ENCODE measurements around the gene LRMDA. TPM values are rescaled to one million over a fixed set of nuclear protein-coding genes. Genes with fewer than 3 reads are reported as not detected.

Gene LRMDA
- total RNA-seq, 2 experiments from 2014 or later: not detected

- no peaks in the 10 kb centered on the region for H3K27me3 Mint-ChIP-seq
- H3K4me1 Mint-ChIP-seq: no peaks in the 10 kb centered on the region
- no peaks in the 10 kb centered on the region for H3K36me3 Mint-ChIP-seq (ENCODE audit: low read depth)
- H3K27ac Mint-ChIP-seq: no peak overlapping the region
- ChIA-PET POLR2A (no interaction called here), CTCF (no interaction called here)
- no peaks in the 10 kb centered on the region for H3K9me3 Mint-ChIP-seq
- no peak overlapping the region for H3K4me3 Mint-ChIP-seq
- no peak for DNase-seq
Observed at GRCh38 chr10:76066457-76066856, 635.0 kb downstream of the LRMDA start.

GRCh38 chr10:76067447-76067846 is 636.0 kb downstream of the LRMDA start:
- no peaks in the 10 kb centered on the region for H3K4me1 Mint-ChIP-seq
- H3K27me3 Mint-ChIP-seq: no peaks in the 10 kb centered on the region
- no peaks in the 10 kb centered on the region for H3K9me3 Mint-ChIP-seq
- H3K4me3 Mint-ChIP-seq: no peak overlapping the region
- ChIA-PET POLR2A (no interaction called here), CTCF (no interaction called here)
- H3K27ac Mint-ChIP-seq: no peak overlapping the region
- DNase-seq: no peak
- H3K36me3 Mint-ChIP-seq (ENCODE audit: low read depth): no peaks in the 10 kb centered on the region

- ChIA-PET CTCF (interaction anchor here (0.6 kb wide), 1 partner anchor 578 kb away, joined by 4 read pairs; no protein-coding TSS in a partner anchor), POLR2A (no interaction called here)
- Mint-ChIP-seq H3K4me3 (no peak overlapping the region), H3K9me3 (no peaks in the 10 kb centered on the region), H3K27me3 (no peaks in the 10 kb centered on the region), H3K36me3 (ENCODE audit: low read depth) (no peaks in the 10 kb centered on the region), H3K4me1 (no peaks in the 10 kb centered on the region), H3K27ac (no peak overlapping the region)
- no peak for DNase-seq
Observed at GRCh38 chr10:76068856-76069255, 637.4 kb downstream of the LRMDA start.

GRCh38 chr10:76070916-76071315 is 639.5 kb downstream of the LRMDA start:
- DNase-seq: no peak
- no peaks in the 10 kb centered on the region for H3K9me3 Mint-ChIP-seq
- no peak overlapping the region for H3K4me3 Mint-ChIP-seq
- no peaks in the 10 kb centered on the region for H3K36me3 Mint-ChIP-seq (ENCODE audit: low read depth)
- no peaks in the 10 kb centered on the region for H3K4me1 Mint-ChIP-seq
- CTCF ChIA-PET: no interaction called here
- no peaks in the 10 kb centered on the region for H3K27me3 Mint-ChIP-seq
- POLR2A ChIA-PET: no interaction called here
- H3K27ac Mint-ChIP-seq: no peak overlapping the region

- Mint-ChIP-seq H3K9me3 (no peaks in the 10 kb centered on the region), H3K27ac (no peak overlapping the region), H3K4me1 (no peaks in the 10 kb centered on the region), H3K4me3 (no peak overlapping the region), H3K36me3 (ENCODE audit: low read depth) (no peaks in the 10 kb centered on the region), H3K27me3 (no peaks in the 10 kb centered on the region)
- POLR2A ChIA-PET: no interaction called here
- no peak for DNase-seq
- CTCF ChIA-PET: no interaction called here
Observed at GRCh38 chr10:76071653-76072365, 640.4 kb downstream of the LRMDA start.

- DNase-seq: no peak
- Mint-ChIP-seq H3K9me3 (no peaks in the 10 kb centered on the region), H3K4me3 (no peak overlapping the region), H3K4me1 (no peaks in the 10 kb centered on the region), H3K27ac (no peak overlapping the region), H3K27me3 (no peaks in the 10 kb centered on the region), H3K36me3 (ENCODE audit: low read depth) (no peaks in the 10 kb centered on the region)
- POLR2A ChIA-PET: no interaction called here
- CTCF ChIA-PET: no interaction called here
Observed at GRCh38 chr10:76072384-76072783, 641.0 kb downstream of the LRMDA start.

GRCh38 chr10:76073524-76073923 is 642.1 kb downstream of the LRMDA start:
- no peaks in the 10 kb centered on the region for H3K36me3 Mint-ChIP-seq (ENCODE audit: low read depth)
- no peaks in the 10 kb centered on the region for H3K4me1 Mint-ChIP-seq
- DNase-seq: no peak
- H3K9me3 Mint-ChIP-seq: no peaks in the 10 kb centered on the region
- no peak overlapping the region for H3K4me3 Mint-ChIP-seq
- no peaks in the 10 kb centered on the region for H3K27me3 Mint-ChIP-seq
- ChIA-PET POLR2A (no interaction called here), CTCF (no interaction called here)
- no peak overlapping the region for H3K27ac Mint-ChIP-seq

- no peaks in the 10 kb centered on the region for H3K27me3 Mint-ChIP-seq
- DNase-seq: no peak
- CTCF ChIA-PET: no interaction called here
- H3K27ac Mint-ChIP-seq: no peak overlapping the region
- POLR2A ChIA-PET: no interaction called here
- H3K36me3 Mint-ChIP-seq (ENCODE audit: low read depth): no peaks in the 10 kb centered on the region
- H3K4me1 Mint-ChIP-seq: no peaks in the 10 kb centered on the region
- H3K9me3 Mint-ChIP-seq: no peaks in the 10 kb centered on the region
- no peak overlapping the region for H3K4me3 Mint-ChIP-seq
Observed at GRCh38 chr10:76074659-76075058, 643.2 kb downstream of the LRMDA start.

- H3K27me3 Mint-ChIP-seq: no peaks in the 10 kb centered on the region
- H3K9me3 Mint-ChIP-seq: peaks cover 4% of the 10 kb centered on the region
- H3K4me1 Mint-ChIP-seq: no peaks in the 10 kb centered on the region
- no peaks in the 10 kb centered on the region for H3K36me3 Mint-ChIP-seq (ENCODE audit: low read depth)
- POLR2A ChIA-PET: no interaction called here
- H3K27ac Mint-ChIP-seq: no peak overlapping the region
- CTCF ChIA-PET: no interaction called here
- DNase-seq: no peak
- H3K4me3 Mint-ChIP-seq: no peak overlapping the region
Observed at GRCh38 chr10:76080451-76080850, 649.0 kb downstream of the LRMDA start.

GRCh38 chr10:76080991-76081390 is 649.6 kb downstream of the LRMDA start:
- no peak for DNase-seq
- POLR2A ChIA-PET: no interaction called here
- no peaks in the 10 kb centered on the region for H3K36me3 Mint-ChIP-seq (ENCODE audit: low read depth)

GRCh38 chr10:76082232-76082631 is 650.8 kb downstream of the LRMDA start:
- H3K4me1 Mint-ChIP-seq: no peaks in the 10 kb centered on the region
- no peaks in the 10 kb centered on the region for H3K27me3 Mint-ChIP-seq
- H3K4me3 Mint-ChIP-seq: no peak overlapping the region
- H3K36me3 Mint-ChIP-seq (ENCODE audit: low read depth): no peaks in the 10 kb centered on the region
- POLR2A ChIA-PET: no interaction called here
- CTCF ChIA-PET: no interaction called here
- no peak for DNase-seq
- H3K9me3 Mint-ChIP-seq: peaks cover 4% of the 10 kb centered on the region
- H3K27ac Mint-ChIP-seq: no peak overlapping the region

More at GRCh38 chr10:76080991-76081390, 649.6 kb downstream of the LRMDA start:
- CTCF ChIA-PET: no interaction called here
- Mint-ChIP-seq H3K27me3 (no peaks in the 10 kb centered on the region), H3K27ac (no peak overlapping the region), H3K4me3 (no peak overlapping the region), H3K4me1 (no peaks in the 10 kb centered on the region), H3K9me3 (peaks cover 4% of the 10 kb centered on the region)

- ChIA-PET CTCF (interaction anchor here (0.7 kb wide), 1 partner anchor 13 kb away, joined by 3 read pairs; no protein-coding TSS in a partner anchor), POLR2A (no interaction called here)
- no peak for DNase-seq
- H3K4me3 Mint-ChIP-seq: no peak overlapping the region
- no peaks in the 10 kb centered on the region for H3K36me3 Mint-ChIP-seq (ENCODE audit: low read depth)
- no peak overlapping the region for H3K27ac Mint-ChIP-seq
- H3K9me3 Mint-ChIP-seq: peaks cover 4% of the 10 kb centered on the region
- H3K4me1 Mint-ChIP-seq: no peaks in the 10 kb centered on the region
- no peaks in the 10 kb centered on the region for H3K27me3 Mint-ChIP-seq
Observed at GRCh38 chr10:76082956-76083355, 651.5 kb downstream of the LRMDA start.

- Mint-ChIP-seq H3K4me1 (no peaks in the 10 kb centered on the region), H3K4me3 (no peak overlapping the region), H3K36me3 (ENCODE audit: low read depth) (no peaks in the 10 kb centered on the region), H3K27ac (no peak overlapping the region), H3K9me3 (peaks cover 4% of the 10 kb centered on the region), H3K27me3 (no peaks in the 10 kb centered on the region)
- no peak for DNase-seq
- CTCF ChIA-PET: no interaction called here
- POLR2A ChIA-PET: no interaction called here
Observed at GRCh38 chr10:76085002-76085816, 653.8 kb downstream of the LRMDA start.

GRCh38 chr10:76085817-76086167 is 654.4 kb downstream of the LRMDA start:
- Mint-ChIP-seq H3K36me3 (ENCODE audit: low read depth) (no peaks in the 10 kb centered on the region), H3K27me3 (no peaks in the 10 kb centered on the region), H3K27ac (no peak overlapping the region), H3K9me3 (peaks cover 4% of the 10 kb centered on the region), H3K4me3 (no peak overlapping the region), H3K4me1 (no peaks in the 10 kb centered on the region)
- no peak for DNase-seq
- CTCF ChIA-PET: no interaction called here
- POLR2A ChIA-PET: no interaction called here

All from activated CD4-positive, alpha-beta T cell treated with anti-CD3 and anti-CD28 coated beads, Interleukin-2, amount 10 ng/mL, durations not matched to agents 7 days and 5 days (primary cell).